ENCODE measurements around the gene AFMID.

DNA sequence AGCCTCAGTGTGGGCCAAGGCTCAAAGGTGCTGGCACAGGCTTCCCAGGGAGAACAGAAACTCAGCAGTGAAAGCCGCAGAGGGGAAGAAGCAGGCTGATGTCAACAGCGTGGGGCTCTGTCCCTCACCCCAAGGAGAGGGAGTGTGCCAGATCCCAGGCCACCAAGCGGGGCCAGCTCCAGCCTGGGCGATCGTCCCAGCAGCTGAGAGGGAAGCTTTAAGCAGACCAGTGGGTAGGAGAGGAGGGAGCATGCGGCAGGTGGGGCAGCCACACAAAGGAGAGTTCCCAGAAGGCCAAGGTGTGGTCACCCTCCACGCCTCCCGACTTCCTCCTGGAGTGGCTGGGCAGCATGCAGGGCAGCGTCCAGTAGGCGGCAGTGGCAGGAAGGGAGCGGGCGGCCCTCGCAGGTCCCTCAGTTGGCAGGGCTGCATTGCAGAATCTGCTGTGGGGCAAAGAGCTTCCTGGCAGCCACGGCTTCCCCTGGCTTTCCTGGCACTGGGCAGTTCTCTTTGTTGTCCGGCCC is 12.8 kb upstream of the AFMID start:
- TF ChIP-seq EP300 (IDR thresholded peaks at IDR 0.05; ENCODE audit: low read depth): no peak
- TF ChIP-seq, protein P1, sequence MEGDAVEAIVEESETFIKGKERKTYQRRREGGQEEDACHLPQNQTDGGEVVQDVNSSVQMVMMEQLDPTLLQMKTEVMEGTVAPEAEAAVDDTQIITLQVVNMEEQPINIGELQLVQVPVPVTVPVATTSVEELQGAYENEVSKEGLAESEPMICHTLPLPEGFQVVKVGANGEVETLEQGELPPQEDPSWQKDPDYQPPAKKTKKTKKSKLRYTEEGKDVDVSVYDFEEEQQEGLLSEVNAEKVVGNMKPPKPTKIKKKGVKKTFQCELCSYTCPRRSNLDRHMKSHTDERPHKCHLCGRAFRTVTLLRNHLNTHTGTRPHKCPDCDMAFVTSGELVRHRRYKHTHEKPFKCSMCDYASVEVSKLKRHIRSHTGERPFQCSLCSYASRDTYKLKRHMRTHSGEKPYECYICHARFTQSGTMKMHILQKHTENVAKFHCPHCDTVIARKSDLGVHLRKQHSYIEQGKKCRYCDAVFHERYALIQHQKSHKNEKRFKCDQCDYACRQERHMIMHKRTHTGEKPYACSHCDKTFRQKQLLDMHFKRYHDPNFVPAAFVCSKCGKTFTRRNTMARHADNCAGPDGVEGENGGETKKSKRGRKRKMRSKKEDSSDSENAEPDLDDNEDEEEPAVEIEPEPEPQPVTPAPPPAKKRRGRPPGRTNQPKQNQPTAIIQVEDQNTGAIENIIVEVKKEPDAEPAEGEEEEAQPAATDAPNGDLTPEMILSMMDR (IDR thresholded peaks at IDR 0.05): peak; percentile 38 to 95 (median 62)
- peak; percentile 85 for TF ChIP-seq POLR2A (IDR thresholded peaks at IDR 0.05)
- peak; percentile 70 to 89 (median 86) for TF ChIP-seq POLR2AphosphoS5 (IDR thresholded peaks at IDR 0.05)
